SU-DHL-6 (cell line): Measurements from ENCODE around the gene AGAP3.

Experiments used
- H2AFZ ChIP-seq: fragments of 200-600 bp; sonication (generic); 2 replicates; pipeline ENCODE4 v1.6.1; 2014; ENCODE audit warnings: low read depth, mild to moderate bottlenecking, moderate library complexity, mixed read lengths, antibody characterized with exemption, low read length; ENCODE audit not compliant: severe bottlenecking
- H3F3A ChIP-seq: fragments of 200-600 bp; shearing (Covaris generic); 2 replicates; pipeline ENCODE4 v1.6.0; 2016; ENCODE audit warnings: antibody characterized with exemption, mild to moderate bottlenecking; ENCODE audit not compliant: insufficient read depth
- H3K27ac ChIP-seq: fragments of 200-600 bp; sonication (generic); 2 replicates; pipeline ENCODE4 v1.5.1; 2016; ENCODE audit warnings: low read depth, mild to moderate bottlenecking, low read length, moderate library complexity, mixed read lengths
- H3K27me3 ChIP-seq: fragments of 200-600 bp; sonication (generic), shearing (Covaris generic); 2 replicates; pipeline ENCODE4 v1.6.0; 2014; ENCODE audit warnings: mild to moderate bottlenecking, low read length
- H3K36me3 ChIP-seq: fragments of 200-600 bp; sonication (generic); 2 replicates; pipeline ENCODE4 v1.6.1; 2014; ENCODE audit warnings: mild to moderate bottlenecking, low read length, mixed read lengths
- H3K4me2 ChIP-seq: fragments of 300-600, 200-600 bp; shearing (Covaris generic), sonication (generic); 2 replicates; pipeline ENCODE4 v1.6.0; 2014; ENCODE audit warnings: low read length, low read depth, mild to moderate bottlenecking; ENCODE audit not compliant: poor library complexity, severe bottlenecking
- H3K4me3 ChIP-seq: fragments of 200-600 bp; sonication (generic); 2 replicates; pipeline ENCODE4 v1.5.1; 2014; ENCODE audit warnings: antibody characterized with exemption, low read length, mild to moderate bottlenecking, mixed read lengths; ENCODE audit not compliant: insufficient read depth, poor library complexity, severe bottlenecking
- H3K79me2 ChIP-seq: fragments of 200-600 bp; sonication (generic); 2 replicates; pipeline ENCODE4 v1.6.1; 2014; ENCODE audit warnings: mild to moderate bottlenecking, low read length, moderate library complexity; ENCODE audit not compliant: insufficient read depth
- H3K9ac ChIP-seq: fragments of 200-600 bp; sonication (generic); 2 replicates; pipeline ENCODE4 v1.7.0; 2014; ENCODE audit warnings: mild to moderate bottlenecking, low read length
- H3K9me2 ChIP-seq: fragments of 200-600 bp; sonication (generic); replicated peaks from 2 replicates; pipeline ENCODE4 v1.6.1; 2014; ENCODE audit warnings: low read length; ENCODE audit not compliant: insufficient read depth
- H3K9me3 ChIP-seq: fragments of 200-600 bp; sonication (generic); 2 replicates; pipeline ENCODE4 v1.6.1; 2014; ENCODE audit warnings: low read length, mixed read lengths; ENCODE audit not compliant: insufficient read depth
- H4K20me1 ChIP-seq: fragments of 200-600 bp; sonication (generic); 2 replicates; pipeline ENCODE4 v1.6.1; 2014; ENCODE audit warnings: low read depth, mild to moderate bottlenecking, antibody characterized with exemption, low read length, moderate library complexity, mixed read lengths
- CTCF ChIP-seq: fragments of 200-600 bp; sonication (generic); IDR thresholded peaks from one replicate; pipeline ENCODE4 v1.5.1; 2017; ENCODE audit warnings: antibody characterized with exemption, mild to moderate bottlenecking, low read length, moderate library complexity; ENCODE audit not compliant: insufficient read depth, poor library complexity, severe bottlenecking
- EZH2phosphoT487 ChIP-seq: fragments of 200-600 bp; sonication (generic), shearing (Covaris generic); conservative IDR thresholded peaks from 2 replicates; pipeline ENCODE4 v1.6.1; 2018; ENCODE audit warnings: mild to moderate bottlenecking, antibody characterized with exemption, low read length, moderate library complexity, mixed read lengths

Gene AGAP3

GRCh38 chr7:151099486-151100211 is 13.4 kb downstream of the AGAP3 start:
- Histone ChIP-seq H3K79me2 (no peaks in the 10 kb centered on the region), H3K9ac (no peak overlapping the region), H3K4me3 (no peak overlapping the region), H3K36me3 (no peaks in the 10 kb centered on the region), H3K4me2 (no peak overlapping the region), H3K27ac (no peak overlapping the region), H3K27me3 (no peaks in the 10 kb centered on the region), H4K20me1 (no peaks in the 10 kb centered on the region), H3F3A (no peaks in the 10 kb centered on the region), H3K9me3 (no peaks in the 10 kb centered on the region), H2AFZ (no peak overlapping the region), H3K9me2 (no peaks in the 10 kb centered on the region)
- TF ChIP-seq EZH2phosphoT487 = no peak

DNA sequence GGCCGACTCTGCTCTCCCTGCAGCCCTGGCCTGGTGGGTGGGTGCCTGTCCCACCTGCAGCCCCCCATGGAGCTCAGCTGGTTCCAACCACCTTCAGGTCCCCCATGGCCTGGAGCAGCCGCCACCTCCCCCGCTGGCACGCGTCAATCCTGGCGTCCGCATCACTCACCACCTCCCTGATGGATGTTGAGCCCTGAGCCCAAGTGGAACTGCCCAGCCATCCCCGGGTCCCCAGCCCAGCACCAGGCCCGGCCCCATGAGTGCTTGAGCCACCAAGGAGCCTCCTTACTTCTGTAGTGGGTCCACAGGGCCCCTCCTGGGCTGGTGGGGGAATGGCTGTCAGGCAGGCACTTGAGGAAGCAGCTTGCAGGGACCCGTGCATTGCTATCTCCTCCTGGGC is 14.6 kb downstream of the AGAP3 start:
- Histone ChIP-seq H4K20me1 (no peaks in the 10 kb centered on the region), H3K9me2 (no peaks in the 10 kb centered on the region), H2AFZ (no peak overlapping the region), H3K4me2 (no peak overlapping the region), H3K4me3 (no peak overlapping the region), H3F3A (no peaks in the 10 kb centered on the region), H3K27me3 (no peaks in the 10 kb centered on the region), H3K9me3 (no peaks in the 10 kb centered on the region), H3K9ac (no peak overlapping the region), H3K27ac (no peak overlapping the region), H3K79me2 (no peaks in the 10 kb centered on the region), H3K36me3 (no peaks in the 10 kb centered on the region)
- TF ChIP-seq CTCF (no peak), EZH2phosphoT487 (no peak)

DNA sequence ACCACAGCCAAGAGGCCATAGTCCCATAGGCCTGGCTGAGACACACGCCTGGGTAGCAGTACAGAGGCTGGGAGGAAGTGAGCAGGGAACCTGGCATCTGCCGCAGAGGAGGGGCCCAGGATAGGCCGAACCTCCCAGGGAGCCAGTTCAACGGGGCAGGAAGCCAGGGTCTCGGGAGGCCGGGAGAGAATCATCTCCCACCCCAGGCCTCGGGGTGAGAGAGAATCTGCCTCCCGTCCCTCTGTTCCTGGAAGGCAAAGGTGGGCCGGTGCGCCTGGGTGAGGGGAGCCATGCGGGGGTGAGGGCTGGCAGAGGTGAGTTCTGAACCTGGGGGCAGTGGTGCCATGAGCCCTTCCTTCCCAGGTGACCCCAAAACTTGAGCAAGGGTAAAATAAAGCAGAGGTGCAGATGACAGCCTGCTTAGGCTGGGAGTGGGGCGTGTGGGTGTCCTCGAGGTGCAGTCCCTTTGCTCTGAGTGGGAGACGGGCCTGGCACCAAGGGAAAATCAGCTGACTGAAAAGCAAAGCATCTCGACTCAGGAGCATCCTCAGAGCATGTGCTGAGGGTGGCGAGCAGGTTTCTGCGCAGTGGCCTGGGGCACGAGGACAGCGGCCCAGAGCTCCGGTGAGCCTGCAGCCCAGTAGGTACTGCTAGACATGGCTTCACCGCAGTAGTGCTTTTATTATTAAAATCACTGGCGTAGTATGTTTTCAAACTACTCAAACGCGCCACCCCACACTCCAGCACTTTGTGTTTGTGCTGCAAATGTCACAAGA is 15.5 kb downstream of the AGAP3 start:
- Histone ChIP-seq H3K79me2 (no peaks in the 10 kb centered on the region), H3K36me3 (no peaks in the 10 kb centered on the region), H3K4me3 (no peak overlapping the region), H4K20me1 (no peaks in the 10 kb centered on the region), H3K27ac (no peak overlapping the region), H3K9me3 (no peaks in the 10 kb centered on the region), H3F3A (no peaks in the 10 kb centered on the region), H2AFZ (no peak overlapping the region), H3K9ac (no peak overlapping the region), H3K9me2 (no peaks in the 10 kb centered on the region), H3K4me2 (no peak overlapping the region), H3K27me3 (no peaks in the 10 kb centered on the region)
- no peak for TF ChIP-seq CTCF

DNA sequence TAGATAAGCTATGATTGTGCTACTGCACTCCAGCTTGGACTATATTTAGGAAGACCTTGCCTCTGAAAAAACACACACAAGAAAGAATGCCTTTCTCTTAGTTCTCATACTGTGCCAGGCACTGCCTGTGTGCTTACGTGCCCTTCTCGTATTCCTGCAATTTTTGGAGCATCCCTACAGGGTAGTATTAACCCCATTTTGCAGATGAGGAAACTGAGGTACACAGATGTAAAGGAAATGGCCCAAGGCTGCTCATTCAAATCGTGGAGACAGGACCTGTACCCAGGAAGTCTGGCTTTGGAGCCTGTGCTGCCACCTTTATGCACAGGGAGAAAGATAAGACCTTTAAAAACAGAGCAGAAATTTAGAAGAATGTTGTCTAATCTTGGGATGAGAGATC is 16.7 kb downstream of the AGAP3 start:
- H4K20me1 ChIP-seq = no peaks in the 10 kb centered on the region
- no peak overlapping the region for H3K4me2 ChIP-seq
- no peaks in the 10 kb centered on the region for H3K9me3 ChIP-seq
- no peak overlapping the region for H3K27ac ChIP-seq
- H3K27me3 ChIP-seq = no peaks in the 10 kb centered on the region
- no peaks in the 10 kb centered on the region for H3K79me2 ChIP-seq
- H2AFZ ChIP-seq = no peak overlapping the region
- H3K4me3 ChIP-seq = no peak overlapping the region
- H3K36me3 ChIP-seq = no peaks in the 10 kb centered on the region
- TF ChIP-seq CTCF (no peak), EZH2phosphoT487 (no peak)
- H3K9me2 ChIP-seq = no peaks in the 10 kb centered on the region
- H3F3A ChIP-seq = no peaks in the 10 kb centered on the region
- no peak overlapping the region for H3K9ac ChIP-seq
